Esophagus muscularis mucosa (tissue), 4 donors: ENCODE data around the gene CLEC14A. TPM values are rescaled to one million over a fixed set of nuclear protein-coding genes. Genes with fewer than 3 reads are reported as not detected.

Source experiments
- DNase-seq: peaks from one replicate; pipeline ENCODE4 v3.0.0-alpha.2; 2017; ENCODE audit errors: extremely low spot score
- H3K27ac ChIP-seq, 4 donors: fragments of 200-600 bp; sonication (generic); replicated peaks in 1 of 4; 1 replicate in 3 of 4; 2 replicates in 1 of 4; pipeline ENCODE4 v1.5.1; 2016 to 2019; ENCODE audit warnings: mild to moderate bottlenecking in 1 of 4
- H3K27me3 ChIP-seq, 4 donors: fragments of 200-600 bp; sonication (generic); one replicate each; pipeline versions ENCODE4 v1.5.1 to v1.6.0; 2016 to 2019
- H3K36me3 ChIP-seq, 4 donors: fragments of 200-600 bp; sonication (generic); one replicate each; pipeline ENCODE4 v1.5.1; 2016 to 2019
- H3K4me1 ChIP-seq, 4 donors: fragments of 200-600 bp; sonication (generic); one replicate each; pipeline ENCODE4 v1.5.1; 2016 to 2019
- H3K4me3 ChIP-seq, 4 donors: fragments of 200-600 bp; sonication (generic); 1 replicate in 2 of 4; 2 replicates in 2 of 4; pipeline ENCODE4 v1.5.1; 2016 to 2019; ENCODE audit warnings: mild to moderate bottlenecking in 4 of 4, moderate library complexity in 1 of 4
- H3K9me3 ChIP-seq, 4 donors: fragments of 200-600 bp; sonication (generic); 1 replicate in 3 of 4; 2 replicates in 1 of 4; pipeline ENCODE4 v1.5.1; 2016 to 2019
- EP300 ChIP-seq: sonication (generic); formaldehyde crosslinking; IDR thresholded peaks from one replicate; pipeline ENCODE4 v1.6.1; 2017; ENCODE audit warnings: antibody characterized with exemption
- POLR2A ChIP-seq: fragments of 450-650 bp; IDR thresholded peaks from one replicate; pipeline ENCODE4 v1.6.1; 2017; ENCODE audit warnings: antibody characterized with exemption, moderate library complexity, mild to moderate bottlenecking, low read depth
- POLR2AphosphoS5 ChIP-seq, 2 donors: sonication (generic); formaldehyde crosslinking; IDR thresholded peaks; one replicate each; pipeline ENCODE4 v1.6.1; 2017; ENCODE audit warnings: antibody characterized with exemption in 2 of 2
- WGBS: methylation state at CpG from one replicate; pipeline ENCODE4 v1.1.5; 2018; 5-methylcytosine and 5-hydroxymethylcytosine counted together
- intact Hi-C: fragments of 100-400 bp; cut with DNase I; formaldehyde crosslinking; loops from one replicate; pipeline ENCODE4 v1.15.1; 2023
- total RNA-seq, 4 donors: library from RNA; depleted of rRNA; stranded (reverse); fragments of >200 nt; gene quantifications; one replicate each; pipeline versions ENCODE4 v1.1.0 to v1.2.1, GENCODE V29; 2016
- TF ChIP-seq, protein P1 (sequence below), 3 experiments: fragments of 200-600 bp in 2 of 3; fragments of 450-650 bp in 1 of 3; sonication (generic) in 2 of 3; IDR thresholded peaks; one replicate each; pipeline ENCODE4 v1.5.1; 2017 to 2019; ENCODE audit warnings: antibody characterized with exemption in 3 of 3, mild to moderate bottlenecking in 2 of 3, moderate library complexity in 1 of 3

The CLEC14A gene
- total RNA-seq, 4 donors from 2014 or later: 23.7 to 50.2 (median 38.0) TPM

DNA sequence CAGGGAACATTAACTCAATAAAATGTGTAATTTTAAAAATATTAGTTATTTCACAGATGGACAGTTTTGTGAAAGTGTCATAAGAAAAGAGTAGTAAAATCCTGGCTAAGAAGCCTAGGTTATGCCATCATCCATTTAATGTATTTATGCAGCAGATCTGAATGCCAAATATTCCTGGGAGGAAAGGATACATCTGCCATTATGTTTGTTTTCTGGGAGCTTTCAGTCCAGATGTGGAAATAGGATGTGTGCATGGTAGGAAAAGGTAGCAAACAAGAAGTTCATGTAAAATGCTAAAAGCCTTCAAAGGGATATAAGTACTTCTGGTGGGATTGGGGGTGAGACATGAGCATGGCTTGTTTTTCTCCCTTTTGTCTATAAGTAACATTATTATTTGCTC, 27.0 kb upstream of the CLEC14A start:
- intact Hi-C loops: no loop called here
- Histone ChIP-seq H3K27me3 (no peaks in the 10 kb centered on the region), H3K4me1 (no peaks in the 10 kb centered on the region), H3K36me3 (no peaks in the 10 kb centered on the region), H3K4me3 (no peak overlapping the region), H3K27ac (no peak overlapping the region), H3K9me3 (no peaks in the 10 kb centered on the region)
- TF ChIP-seq EP300: no peak
- TF ChIP-seq POLR2A: no peak
- no peak for DNase-seq

GRCh38 chr14:38280081-38280480, 24.2 kb upstream of the CLEC14A start:
- H3K27me3 ChIP-seq: no peaks in the 10 kb centered on the region
- no peaks in the 10 kb centered on the region for H3K4me1 ChIP-seq
- 60% methylated on average over 2 of the region's 2 CpGs for WGBS
- no peaks in the 10 kb centered on the region for H3K9me3 ChIP-seq
- no peaks in the 10 kb centered on the region for H3K36me3 ChIP-seq
- no peak overlapping the region for H3K27ac ChIP-seq
- intact Hi-C loops: no loop called here
- no peak overlapping the region for H3K4me3 ChIP-seq
- DNase-seq: no peak
- TF ChIP-seq EP300: no peak
- no peak for TF ChIP-seq POLR2AphosphoS5 (IDR thresholded peaks at IDR 0.05)
- TF ChIP-seq, protein P1, sequence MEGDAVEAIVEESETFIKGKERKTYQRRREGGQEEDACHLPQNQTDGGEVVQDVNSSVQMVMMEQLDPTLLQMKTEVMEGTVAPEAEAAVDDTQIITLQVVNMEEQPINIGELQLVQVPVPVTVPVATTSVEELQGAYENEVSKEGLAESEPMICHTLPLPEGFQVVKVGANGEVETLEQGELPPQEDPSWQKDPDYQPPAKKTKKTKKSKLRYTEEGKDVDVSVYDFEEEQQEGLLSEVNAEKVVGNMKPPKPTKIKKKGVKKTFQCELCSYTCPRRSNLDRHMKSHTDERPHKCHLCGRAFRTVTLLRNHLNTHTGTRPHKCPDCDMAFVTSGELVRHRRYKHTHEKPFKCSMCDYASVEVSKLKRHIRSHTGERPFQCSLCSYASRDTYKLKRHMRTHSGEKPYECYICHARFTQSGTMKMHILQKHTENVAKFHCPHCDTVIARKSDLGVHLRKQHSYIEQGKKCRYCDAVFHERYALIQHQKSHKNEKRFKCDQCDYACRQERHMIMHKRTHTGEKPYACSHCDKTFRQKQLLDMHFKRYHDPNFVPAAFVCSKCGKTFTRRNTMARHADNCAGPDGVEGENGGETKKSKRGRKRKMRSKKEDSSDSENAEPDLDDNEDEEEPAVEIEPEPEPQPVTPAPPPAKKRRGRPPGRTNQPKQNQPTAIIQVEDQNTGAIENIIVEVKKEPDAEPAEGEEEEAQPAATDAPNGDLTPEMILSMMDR (IDR thresholded peaks at IDR 0.05): no peak
- TF ChIP-seq POLR2A: no peak

- DNase-seq: no peak
- Histone ChIP-seq H3K4me3 (no peak overlapping the region), H3K4me1 (no peaks in the 10 kb centered on the region), H3K27me3 (no peaks in the 10 kb centered on the region), H3K36me3 (no peaks in the 10 kb centered on the region), H3K27ac (no peak overlapping the region), H3K9me3 (no peaks in the 10 kb centered on the region)
- no peak for TF ChIP-seq POLR2AphosphoS5 (IDR thresholded peaks at IDR 0.05)
- TF ChIP-seq, protein P1 (IDR thresholded peaks at IDR 0.05): no peak
- TF ChIP-seq EP300: no peak
- intact Hi-C loops: no loop called here
- WGBS: 88% methylated on average over 1 of the region's 1 CpG
Observed at GRCh38 chr14:38279572-38279971, 23.7 kb upstream of the CLEC14A start.

DNA sequence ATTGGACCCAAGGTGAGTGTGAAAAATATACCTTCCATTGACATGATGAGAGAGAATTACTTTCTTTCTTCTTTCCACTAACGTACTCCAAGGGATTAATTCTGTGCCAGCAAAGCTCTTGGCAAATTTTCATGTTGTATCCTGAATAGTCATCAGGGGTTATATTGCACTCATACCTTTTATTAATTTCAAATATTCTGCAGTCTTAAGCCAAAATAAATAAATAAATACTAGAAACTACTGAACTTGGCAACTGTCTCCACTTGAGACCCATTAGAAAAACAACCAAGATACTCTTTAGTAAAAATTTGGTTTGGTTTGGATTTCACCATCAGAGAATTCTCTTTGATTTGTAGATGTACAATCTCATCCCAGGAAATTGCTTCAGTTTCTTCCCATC, 22.1 kb upstream of the CLEC14A start:
- H3K9me3 ChIP-seq: no peaks in the 10 kb centered on the region
- intact Hi-C loops: no loop called here
- no peak overlapping the region for H3K27ac ChIP-seq
- no peak for TF ChIP-seq EP300
- TF ChIP-seq, protein P1 (IDR thresholded peaks at IDR 0.05): no peak
- TF ChIP-seq POLR2A: no peak
- TF ChIP-seq POLR2AphosphoS5 (IDR thresholded peaks at IDR 0.05): no peak
- WGBS: 38% methylated on average over 1 of the region's 1 CpG
- no peak overlapping the region for H3K4me3 ChIP-seq
- H3K27me3 ChIP-seq: no peaks in the 10 kb centered on the region
- no peaks in the 10 kb centered on the region for H3K36me3 ChIP-seq
- H3K4me1 ChIP-seq: no peaks in the 10 kb centered on the region
- DNase-seq: no peak

GRCh38 chr14:38262844-38263243, 7.0 kb upstream of the CLEC14A start:
- no peaks in the 10 kb centered on the region for H3K27me3 ChIP-seq
- no peaks in the 10 kb centered on the region for H3K4me1 ChIP-seq
- no peak for DNase-seq
- H3K4me3 ChIP-seq: no peak overlapping the region
- no peaks in the 10 kb centered on the region for H3K36me3 ChIP-seq
- peaks cover 0 to 9% (median 2%) of the 10 kb centered on the region in 4 donors for H3K9me3 ChIP-seq
- no peak overlapping the region for H3K27ac ChIP-seq
- no peak for TF ChIP-seq POLR2AphosphoS5 (IDR thresholded peaks at IDR 0.05)
- TF ChIP-seq, protein P1 (IDR thresholded peaks at IDR 0.05): no peak
- TF ChIP-seq POLR2A: no peak
- intact Hi-C loops: no loop called here
- WGBS: 89% methylated on average over 4 of the region's 4 CpGs
